Endothelial cell of umbilical vein (primary cell): ENCODE data around the gene PLCD1.

Experiments
- POLR2A ChIP-seq: IDR thresholded peaks from 2 replicates; pipeline ENCODE4 v1.6.1; 2012; ENCODE audit warnings: low read depth, mild to moderate bottlenecking, control low read depth, low read length
- POLR2AphosphoS5 ChIP-seq: IDR thresholded peaks from 2 replicates; pipeline ENCODE4 v1.6.1; 2012; ENCODE audit warnings: low read depth, mild to moderate bottlenecking, control low read depth, low read length, moderate library complexity; ENCODE audit not compliant: insufficient read depth
- TF ChIP-seq, protein P1 (sequence below), 2 donors: IDR thresholded peaks; 1 replicate in 1 of 2; 2 replicates in 1 of 2; pipeline ENCODE4 v1.5.1; 2011; ENCODE audit warnings: low read length in 2 of 2, mild to moderate bottlenecking in 2 of 2, moderate library complexity in 2 of 2, control low read depth in 1 of 2, inconsistent platforms in 1 of 2, low read depth in 1 of 2; ENCODE audit not compliant: insufficient read depth in 1 of 2; ENCODE audit errors: extremely low read depth in 1 of 2
- TF ChIP-seq, protein P2 (sequence below): IDR thresholded peaks from 2 replicates; pipeline ENCODE4 v1.6.1; 2011; ENCODE audit not compliant: insufficient read depth, insufficient read length

DNA sequence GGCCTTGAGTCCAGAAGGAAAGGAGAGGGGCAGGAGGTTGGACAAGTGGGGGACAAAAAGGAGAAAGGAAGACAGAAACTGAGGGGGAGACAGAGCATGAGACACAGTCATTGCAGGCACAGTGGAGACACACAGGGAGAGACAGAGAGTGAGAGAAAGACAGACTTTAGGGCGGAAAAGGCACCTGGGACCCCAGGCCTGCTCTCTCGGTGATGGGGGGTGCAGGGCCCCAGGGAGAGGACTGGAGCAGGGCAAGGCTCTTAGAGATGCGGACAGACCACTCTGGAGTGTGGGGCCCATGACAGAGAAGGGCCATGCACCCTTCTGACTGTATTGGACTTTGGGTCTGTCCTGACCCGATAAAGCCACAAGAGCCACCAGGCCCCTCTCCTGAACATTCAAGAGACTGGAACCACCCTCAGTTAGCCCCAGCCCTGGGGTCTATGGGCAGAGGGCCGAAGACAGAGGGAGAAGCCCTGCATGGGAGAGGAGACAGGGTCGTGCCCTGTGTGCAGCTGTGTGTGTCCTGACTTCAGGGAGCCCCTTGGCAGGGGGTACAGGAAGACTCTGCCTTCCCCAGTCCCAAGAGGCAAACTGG, 12.5 kb downstream of the PLCD1 start:
- no peak for TF ChIP-seq POLR2A
- TF ChIP-seq, protein P1, sequence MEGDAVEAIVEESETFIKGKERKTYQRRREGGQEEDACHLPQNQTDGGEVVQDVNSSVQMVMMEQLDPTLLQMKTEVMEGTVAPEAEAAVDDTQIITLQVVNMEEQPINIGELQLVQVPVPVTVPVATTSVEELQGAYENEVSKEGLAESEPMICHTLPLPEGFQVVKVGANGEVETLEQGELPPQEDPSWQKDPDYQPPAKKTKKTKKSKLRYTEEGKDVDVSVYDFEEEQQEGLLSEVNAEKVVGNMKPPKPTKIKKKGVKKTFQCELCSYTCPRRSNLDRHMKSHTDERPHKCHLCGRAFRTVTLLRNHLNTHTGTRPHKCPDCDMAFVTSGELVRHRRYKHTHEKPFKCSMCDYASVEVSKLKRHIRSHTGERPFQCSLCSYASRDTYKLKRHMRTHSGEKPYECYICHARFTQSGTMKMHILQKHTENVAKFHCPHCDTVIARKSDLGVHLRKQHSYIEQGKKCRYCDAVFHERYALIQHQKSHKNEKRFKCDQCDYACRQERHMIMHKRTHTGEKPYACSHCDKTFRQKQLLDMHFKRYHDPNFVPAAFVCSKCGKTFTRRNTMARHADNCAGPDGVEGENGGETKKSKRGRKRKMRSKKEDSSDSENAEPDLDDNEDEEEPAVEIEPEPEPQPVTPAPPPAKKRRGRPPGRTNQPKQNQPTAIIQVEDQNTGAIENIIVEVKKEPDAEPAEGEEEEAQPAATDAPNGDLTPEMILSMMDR (IDR thresholded peaks at IDR 0.05; ENCODE audit: extremely low read depth in 1 of 2, insufficient read depth in 1 of 2, low read depth in 1 of 2, low read length in 2 of 2): no peak
- TF ChIP-seq, protein P2, sequence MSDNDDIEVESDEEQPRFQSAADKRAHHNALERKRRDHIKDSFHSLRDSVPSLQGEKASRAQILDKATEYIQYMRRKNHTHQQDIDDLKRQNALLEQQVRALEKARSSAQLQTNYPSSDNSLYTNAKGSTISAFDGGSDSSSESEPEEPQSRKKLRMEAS: no peak
- no peak for TF ChIP-seq POLR2AphosphoS5
